Liver (tissue), 3 donors: ENCODE results near the gene ARSK.

Experiments
- CTCF ChIP-seq: fragments of 150-350 bp; IDR thresholded peaks from 2 replicates; pipeline ENCODE4 v1.5.1; 2017; ENCODE audit warnings: improper control_type of control experiment, low read depth, low read length; ENCODE audit not compliant: missing input control
- FOXA2 ChIP-seq: IDR thresholded peaks from 2 replicates; pipeline ENCODE4 v1.6.1; 2016; ENCODE audit warnings: antibody characterized with exemption
- GABPA ChIP-seq, 2 donors: IDR thresholded peaks in 1 of 2; conservative IDR thresholded peaks in 1 of 2; 2 replicates each; pipeline ENCODE4 v1.6.1; 2016; ENCODE audit warnings: antibody characterized with exemption in 2 of 2, mild to moderate bottlenecking in 1 of 2, moderate library complexity in 1 of 2
- JUND ChIP-seq, 2 donors: IDR thresholded peaks; 2 replicates each; pipeline ENCODE4 v1.6.1; 2016; ENCODE audit warnings: antibody characterized with exemption in 2 of 2
- NR2F2 ChIP-seq: IDR thresholded peaks from 2 replicates; pipeline ENCODE4 v1.6.1; 2016; ENCODE audit warnings: antibody characterized with exemption
- RAD21 ChIP-seq, 2 donors: IDR thresholded peaks; 2 replicates each; pipeline ENCODE4 v1.6.1; 2016; ENCODE audit warnings: antibody characterized with exemption in 2 of 2, mild to moderate bottlenecking in 2 of 2
- REST ChIP-seq: IDR thresholded peaks from 2 replicates; pipeline ENCODE4 v1.6.1; 2016; ENCODE audit warnings: antibody characterized with exemption, mild to moderate bottlenecking
- SP1 ChIP-seq: IDR thresholded peaks from 2 replicates; pipeline ENCODE4 v1.6.1; 2018; ENCODE audit warnings: antibody characterized with exemption, mild to moderate bottlenecking
- TAF1 ChIP-seq: conservative IDR thresholded peaks from 2 replicates; pipeline ENCODE4 v1.6.1; 2016; ENCODE audit warnings: antibody characterized with exemption, mild to moderate bottlenecking
- YY1 ChIP-seq: IDR thresholded peaks from 2 replicates; pipeline ENCODE4 v1.6.1; 2016; ENCODE audit warnings: antibody characterized with exemption, mild to moderate bottlenecking
- ZBTB33 ChIP-seq: IDR thresholded peaks from 2 replicates; pipeline ENCODE4 v1.6.1; 2016; ENCODE audit warnings: antibody characterized with exemption
- TF ChIP-seq, protein P1 (sequence below): IDR thresholded peaks from 2 replicates; pipeline ENCODE4 v1.6.1; 2016; ENCODE audit warnings: antibody characterized with exemption
- TF ChIP-seq, protein P2 (sequence below): IDR thresholded peaks from 2 replicates; pipeline ENCODE4 v1.6.1; 2016; ENCODE audit warnings: antibody characterized with exemption
- donor health status: healthy.
- donor health status: healthy.

GRCh38 chr5:95646569-95647431 lies 91.9 kb downstream of the ARSK start, which contains the start of gene RFESD:
- TF ChIP-seq, protein P1, sequence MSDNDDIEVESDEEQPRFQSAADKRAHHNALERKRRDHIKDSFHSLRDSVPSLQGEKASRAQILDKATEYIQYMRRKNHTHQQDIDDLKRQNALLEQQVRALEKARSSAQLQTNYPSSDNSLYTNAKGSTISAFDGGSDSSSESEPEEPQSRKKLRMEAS: peak; percentile 34
- TF ChIP-seq CTCF (no peak), TAF1 (peak; percentile 63), JUND (IDR thresholded peaks at IDR 0.05) (peak; percentile 48 to 64), SP1 (peak; percentile 97), RAD21 (IDR thresholded peaks at IDR 0.05) (peak in 1 of 2 donors; percentile 44), GABPA (IDR thresholded peaks at IDR 0.05 in 1 of 2, conservative IDR thresholded peaks at IDR 0.05 in 1 of 2) (peak; percentile 57 to 86), YY1 (peak; percentile 81), REST (peak; percentile 81), ZBTB33 (peak; percentile 60), FOXA2 (peak; percentile 56), NR2F2 (no peak)
- TF ChIP-seq, protein P2, sequence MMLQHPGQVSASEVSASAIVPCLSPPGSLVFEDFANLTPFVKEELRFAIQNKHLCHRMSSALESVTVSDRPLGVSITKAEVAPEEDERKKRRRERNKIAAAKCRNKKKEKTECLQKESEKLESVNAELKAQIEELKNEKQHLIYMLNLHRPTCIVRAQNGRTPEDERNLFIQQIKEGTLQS: no peak
